GM10248 (cell line): ENCODE data around the gene MRPL38.

Experiments
- CTCF ChIA-PET: fragments of 300-600 bp; sonication (Branson Sonifier 250); formaldehyde crosslinking; extraction: SDS; loops from one replicate; lab custom pipeline; 2021; ENCODE audit warnings: antibody characterized with exemption; lab: Yijun Ruan, JAX
- POLR2A ChIA-PET: fragments of 350-650 bp; sonication (Branson Sonifier 250); formaldehyde crosslinking; extraction: SDS; loops from one replicate; lab custom pipeline; 2020; ENCODE audit warnings: antibody characterized with exemption; lab: Yijun Ruan, JAX
- DNase-seq: peaks from one replicate; pipeline ENCODE4 v3.0.0; 2012; ENCODE audit errors: extremely low spot score
- TF ChIP-seq, protein P1 (sequence below): IDR thresholded peaks from 2 replicates; pipeline ENCODE4 v1.5.1; 2012; ENCODE audit warnings: mild to moderate bottlenecking, low read depth; ENCODE audit errors: extremely low read depth, missing control alignments, control extremely low read depth

Gene MRPL38

DNA sequence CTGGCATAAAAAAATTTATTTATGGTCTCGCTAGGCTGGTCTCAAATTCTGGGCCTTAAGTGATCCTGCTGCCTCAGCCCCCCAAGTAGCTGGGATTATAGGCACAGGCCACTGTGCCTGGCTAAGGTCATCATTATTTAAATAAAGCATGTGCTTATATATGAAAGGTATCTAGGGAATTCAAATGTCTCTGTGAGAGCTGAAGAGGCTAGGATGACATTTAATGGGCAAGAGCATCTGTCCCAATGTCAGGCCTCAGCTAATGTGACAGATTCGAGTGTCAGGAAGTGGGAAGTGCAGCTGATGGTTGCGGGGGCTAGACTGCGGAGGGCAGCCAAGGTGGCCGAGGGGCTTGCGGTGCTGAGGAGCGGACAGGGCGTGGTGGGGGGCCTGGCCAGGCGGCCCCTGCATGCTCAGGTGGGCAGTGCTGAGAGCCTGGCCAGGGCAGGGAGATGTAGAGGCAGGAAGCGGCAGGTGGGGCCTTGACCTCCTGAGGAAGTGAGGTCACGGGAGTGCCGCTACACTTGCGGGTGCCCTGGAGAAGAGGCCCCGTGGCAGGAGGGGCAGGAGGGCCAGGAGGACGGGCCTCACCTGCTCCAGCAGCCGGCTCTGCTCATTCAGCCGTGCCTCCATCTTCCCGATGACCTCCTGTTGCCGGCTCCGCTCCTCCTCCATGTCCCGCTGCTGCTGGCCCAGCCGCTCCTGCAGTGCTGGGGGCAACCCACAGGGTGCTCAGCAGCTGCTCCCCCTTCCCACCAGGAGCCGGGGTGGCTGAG, 12.6 kb upstream of the MRPL38 start:
- POLR2A ChIA-PET: no interaction called here
- CTCF ChIA-PET: interaction anchor here (2.0 to 5.0 kb wide), 3 partner anchors 10 to 97 kb away, joined by 6 to 27 read pairs (median 10); partner anchors contain the start of gene MRPL38

DNA sequence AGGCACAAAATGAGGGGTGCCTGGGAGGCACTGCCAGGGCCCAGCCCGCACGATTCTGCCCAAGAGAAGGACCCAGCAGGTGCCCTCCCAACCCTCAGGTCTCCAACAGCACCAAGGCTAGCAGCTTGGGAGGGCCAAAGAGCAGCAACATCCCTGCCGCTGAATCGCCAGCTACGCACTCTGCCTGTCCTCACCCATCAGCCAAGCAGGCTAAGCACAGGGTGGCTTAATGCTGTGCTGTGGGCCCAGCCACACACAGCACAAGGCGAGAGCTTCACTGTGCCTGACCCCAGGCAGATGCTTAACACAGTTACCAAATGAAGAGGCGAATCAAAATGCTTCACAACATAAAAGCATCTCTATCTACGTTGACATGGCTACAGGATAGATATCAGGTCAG, 10.6 kb upstream of the MRPL38 start:
- ChIA-PET POLR2A (interaction anchor here (0.6 kb wide), 1 partner anchor 65 kb away, joined by 7 read pairs; no protein-coding TSS in a partner anchor), CTCF (interaction anchor here (1.0 to 5.0 kb wide), 4 partner anchors 10 to 364 kb away, joined by 4 to 27 read pairs (median 7); no protein-coding TSS in a partner anchor)
- no peak for DNase-seq
- TF ChIP-seq, protein P1, sequence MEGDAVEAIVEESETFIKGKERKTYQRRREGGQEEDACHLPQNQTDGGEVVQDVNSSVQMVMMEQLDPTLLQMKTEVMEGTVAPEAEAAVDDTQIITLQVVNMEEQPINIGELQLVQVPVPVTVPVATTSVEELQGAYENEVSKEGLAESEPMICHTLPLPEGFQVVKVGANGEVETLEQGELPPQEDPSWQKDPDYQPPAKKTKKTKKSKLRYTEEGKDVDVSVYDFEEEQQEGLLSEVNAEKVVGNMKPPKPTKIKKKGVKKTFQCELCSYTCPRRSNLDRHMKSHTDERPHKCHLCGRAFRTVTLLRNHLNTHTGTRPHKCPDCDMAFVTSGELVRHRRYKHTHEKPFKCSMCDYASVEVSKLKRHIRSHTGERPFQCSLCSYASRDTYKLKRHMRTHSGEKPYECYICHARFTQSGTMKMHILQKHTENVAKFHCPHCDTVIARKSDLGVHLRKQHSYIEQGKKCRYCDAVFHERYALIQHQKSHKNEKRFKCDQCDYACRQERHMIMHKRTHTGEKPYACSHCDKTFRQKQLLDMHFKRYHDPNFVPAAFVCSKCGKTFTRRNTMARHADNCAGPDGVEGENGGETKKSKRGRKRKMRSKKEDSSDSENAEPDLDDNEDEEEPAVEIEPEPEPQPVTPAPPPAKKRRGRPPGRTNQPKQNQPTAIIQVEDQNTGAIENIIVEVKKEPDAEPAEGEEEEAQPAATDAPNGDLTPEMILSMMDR: no peak

More for the DNA sequence above, 12.6 kb upstream of the MRPL38 start:
- DNase-seq: no peak
- TF ChIP-seq, protein P1: no peak

DNA sequence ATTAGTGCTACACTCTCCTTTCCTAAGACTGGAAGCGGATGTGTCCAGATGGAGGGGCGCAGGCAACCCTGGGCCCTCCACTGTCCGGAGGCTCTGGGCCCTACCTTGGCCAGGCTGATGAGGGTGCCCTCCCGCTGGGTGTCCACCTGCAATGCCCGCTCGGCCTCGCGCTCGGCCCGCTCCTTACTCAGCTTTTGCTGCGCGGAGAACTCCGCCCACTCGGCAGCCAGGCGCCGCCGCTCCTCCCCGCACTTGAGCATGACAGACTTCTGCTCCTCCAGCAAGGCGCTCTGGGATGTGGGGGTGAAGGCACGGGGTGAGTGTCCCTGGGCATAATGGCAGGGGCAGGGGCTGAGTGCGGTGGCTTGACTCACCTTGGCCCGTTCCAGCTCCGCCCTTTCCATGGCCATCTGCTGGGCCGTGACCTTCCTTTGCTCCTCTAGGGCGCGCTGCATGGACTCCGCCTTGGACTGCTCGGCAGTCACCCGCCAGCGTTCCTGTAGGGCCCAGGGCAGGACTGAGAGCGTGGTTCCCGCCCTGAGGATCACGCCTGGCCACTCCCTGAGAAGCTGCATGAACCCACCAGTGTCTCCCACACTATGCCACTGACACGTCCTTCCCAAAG, 10.1 kb upstream of the MRPL38 start:
- ChIA-PET POLR2A (interaction anchor here (0.9 kb wide), 1 partner anchor 60 kb away, joined by 7 read pairs; the partner anchor contains the start of gene WBP2), CTCF (interaction anchor here (1.3 to 5.0 kb wide), 3 partner anchors 9 to 91 kb away, joined by 4 to 27 read pairs (median 10); no protein-coding TSS in a partner anchor)
- TF ChIP-seq, protein P1: no peak
- no peak for DNase-seq

DNA sequence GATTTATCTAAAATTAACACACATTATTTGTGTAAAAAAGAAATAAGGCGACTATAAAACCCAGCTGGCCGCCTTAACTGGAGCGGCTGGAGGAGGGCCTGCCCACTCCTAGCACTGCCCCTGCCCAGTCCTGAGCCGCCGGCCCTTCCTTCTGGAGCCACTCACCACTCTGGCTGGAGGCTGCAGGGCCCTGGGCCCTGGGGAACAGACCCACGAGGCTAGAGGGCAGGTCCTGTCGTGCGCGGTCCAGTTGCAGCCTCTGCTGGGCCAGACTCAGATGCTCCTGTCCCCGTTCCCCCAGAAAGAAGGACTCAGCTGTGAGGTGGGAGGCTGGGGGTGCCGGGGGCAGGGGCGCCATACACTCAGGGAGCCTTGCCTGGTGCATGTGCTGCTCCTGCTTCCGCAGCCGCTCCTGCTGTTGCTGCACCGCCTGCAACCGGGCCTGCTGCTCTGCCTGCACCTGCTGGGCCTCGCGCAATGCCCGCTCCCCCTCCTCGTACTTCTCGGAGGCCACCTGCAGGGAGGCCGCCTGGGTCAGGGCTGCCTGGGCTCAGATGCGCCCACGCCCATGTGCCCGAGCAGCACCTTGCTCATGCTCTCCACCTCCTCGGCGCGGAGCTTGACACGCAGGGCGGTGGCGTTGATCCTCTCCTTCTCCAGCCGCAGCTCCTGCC, 9.0 kb upstream of the MRPL38 start:
- ChIA-PET POLR2A (interaction anchor here (0.9 kb wide), 1 partner anchor 58 kb away, joined by 7 read pairs; the partner anchor contains the start of gene WBP2), CTCF (interaction anchor here (12.4 kb wide), 1 partner anchor 93 kb away, joined by 239 read pairs; the partner anchor contains the start of gene CDK3)
- TF ChIP-seq, protein P1: no peak
- no peak for DNase-seq

DNA sequence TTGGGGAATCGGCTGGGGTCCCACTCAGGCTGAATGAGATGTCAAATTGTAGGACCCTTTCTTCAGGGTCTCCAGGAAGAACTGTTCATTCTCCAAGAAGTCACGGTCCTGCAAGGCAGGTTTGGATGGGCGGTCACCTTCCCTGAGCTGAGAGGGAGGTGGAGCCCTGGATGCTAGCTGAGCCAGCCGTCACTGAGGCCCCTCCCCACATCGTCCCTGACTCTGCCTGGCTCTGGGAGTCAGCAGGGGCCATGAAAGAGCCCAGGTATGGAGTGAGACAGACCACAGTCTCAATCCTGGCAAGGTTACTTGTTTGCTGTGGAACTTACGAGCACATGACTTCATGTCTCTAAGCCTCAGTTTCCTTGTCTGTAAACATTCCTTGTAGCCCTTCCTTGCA, 6.0 kb upstream of the MRPL38 start:
- CTCF ChIA-PET: interaction anchor here (1.0 to 12.4 kb wide), 6 partner anchors 9 to 388 kb away, joined by 3 to 239 read pairs (median 6); partner anchors contain the start of genes CDK3 and TRIM65
- TF ChIP-seq, protein P1: no peak
- POLR2A ChIA-PET: interaction anchor here (0.7 kb wide), 1 partner anchor 98 kb away, joined by 3 read pairs; no protein-coding TSS in a partner anchor
- DNase-seq: no peak

DNA sequence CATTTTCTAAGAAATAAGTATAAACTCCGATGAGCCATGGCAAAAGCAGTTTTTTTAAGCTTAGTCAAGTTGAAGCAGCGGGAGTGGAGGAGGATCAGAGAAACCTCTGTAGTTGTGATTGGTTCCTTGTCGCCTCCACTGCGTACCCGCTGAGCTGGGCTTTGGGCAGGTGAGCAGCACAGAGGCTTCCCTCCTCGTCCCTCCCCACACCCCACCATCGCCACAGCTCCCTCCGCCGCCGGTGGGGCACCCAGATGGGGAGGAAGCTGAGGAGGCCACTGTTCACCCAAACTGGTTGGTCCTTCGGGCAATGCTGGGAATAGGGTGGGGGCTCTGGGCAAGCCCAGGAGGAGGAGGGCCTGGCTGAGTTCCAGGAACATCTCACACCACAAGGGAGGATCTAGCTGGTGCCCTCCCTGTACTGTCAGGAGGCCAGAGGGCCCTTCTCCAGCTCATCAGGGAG, 5.2 kb upstream of the MRPL38 start:
- DNase-seq: no peak
- ChIA-PET POLR2A (interaction anchor here (0.7 kb wide), 1 partner anchor 137 kb away, joined by 5 read pairs; no protein-coding TSS in a partner anchor), CTCF (interaction anchor here (0.6 to 12.4 kb wide), 7 partner anchors 10 to 97 kb away, joined by 3 to 239 read pairs (median 6); partner anchors contain the start of genes CDK3 and TRIM65)
- TF ChIP-seq, protein P1: no peak
